ENCODE results near the gene TMEM150C. TPM values are rescaled to one million over a fixed set of nuclear protein-coding genes. Genes with fewer than 3 reads are reported as not detected.
A peak's percentile ranks its signal among the peaks of the same experiment; 100 is the strongest.

Gene TMEM150C
- total RNA-seq, 1 donor: 3.3 TPM

GRCh38 chr4:82522472-82522871 is 39.3 kb downstream of the TMEM150C start:
- no peak for DNase-seq (ENCODE audit: insufficient read length, low spot score, missing footprints)
- no peak overlapping the region for H3K27ac ChIP-seq (ENCODE audit: low read depth, low read length)
- no peak overlapping the region for H3K4me3 ChIP-seq (ENCODE audit: insufficient read depth, low read length)
- no peaks in the 10 kb centered on the region for H3K27me3 ChIP-seq (ENCODE audit: insufficient read depth, low read length)
- no peak for TF ChIP-seq CTCF (IDR thresholded peaks at IDR 0.05; ENCODE audit: extremely low read depth, low read depth, low read length)
- no peaks in the 10 kb centered on the region for H4K20me1 ChIP-seq (ENCODE audit: insufficient read depth, low read length)
- H3K79me2 ChIP-seq (ENCODE audit: insufficient read depth, low read length): no peaks in the 10 kb centered on the region
- H3K4me2 ChIP-seq (ENCODE audit: insufficient read depth, low read length): no peak overlapping the region
- no peaks in the 10 kb centered on the region for H3K36me3 ChIP-seq (ENCODE audit: insufficient read depth, low read length)
- no peaks in the 10 kb centered on the region for H3K9me3 ChIP-seq (ENCODE audit: low read depth, low read length)
- H2AFZ ChIP-seq (ENCODE audit: low read length): no peak overlapping the region
- H3K4me1 ChIP-seq (ENCODE audit: insufficient read depth, low read length): peaks cover 16% of the 10 kb centered on the region

- H3K9me3 ChIP-seq (ENCODE audit: low read depth, low read length): no peaks in the 10 kb centered on the region
- H2AFZ ChIP-seq (ENCODE audit: low read length): no peak overlapping the region
- no peaks in the 10 kb centered on the region for H3K79me2 ChIP-seq (ENCODE audit: insufficient read depth, low read length)
- no peak overlapping the region for H3K4me3 ChIP-seq (ENCODE audit: insufficient read depth, low read length)
- no peak for DNase-seq (ENCODE audit: insufficient read length, low spot score, missing footprints)
- H3K36me3 ChIP-seq (ENCODE audit: insufficient read depth, low read length): no peaks in the 10 kb centered on the region
- H3K27ac ChIP-seq (ENCODE audit: low read depth, low read length): no peak overlapping the region
- TF ChIP-seq CTCF (IDR thresholded peaks at IDR 0.05; ENCODE audit: extremely low read depth, low read depth, low read length): no peak
- peaks cover 28% of the 10 kb centered on the region for H3K4me1 ChIP-seq (ENCODE audit: insufficient read depth, low read length)
- no peaks in the 10 kb centered on the region for H3K27me3 ChIP-seq (ENCODE audit: insufficient read depth, low read length)
- no peak overlapping the region for H3K4me2 ChIP-seq (ENCODE audit: insufficient read depth, low read length)
- no peaks in the 10 kb centered on the region for H4K20me1 ChIP-seq (ENCODE audit: insufficient read depth, low read length)
These were observed 40.5 kb downstream of the TMEM150C start for GRCh38 chr4:82521283-82521682.

- Histone ChIP-seq H3K9me3 (ENCODE audit: low read depth, low read length) (no peaks in the 10 kb centered on the region), H3K27ac (ENCODE audit: low read depth, low read length) (no peak overlapping the region), H3K4me2 (ENCODE audit: insufficient read depth, low read length) (no peak overlapping the region), H4K20me1 (ENCODE audit: insufficient read depth, low read length) (no peaks in the 10 kb centered on the region), H2AFZ (ENCODE audit: low read length) (no peak overlapping the region), H3K4me3 (ENCODE audit: insufficient read depth, low read length) (no peak overlapping the region), H3K4me1 (ENCODE audit: insufficient read depth, low read length) (peaks cover 33% of the 10 kb centered on the region), H3K27me3 (ENCODE audit: insufficient read depth, low read length) (no peaks in the 10 kb centered on the region), H3K79me2 (ENCODE audit: insufficient read depth, low read length) (no peaks in the 10 kb centered on the region), H3K36me3 (ENCODE audit: insufficient read depth, low read length) (no peaks in the 10 kb centered on the region)
- DNase-seq (ENCODE audit: insufficient read length, low spot score, missing footprints): no peak
- TF ChIP-seq CTCF (IDR thresholded peaks at IDR 0.05; ENCODE audit: extremely low read depth, low read depth, low read length): no peak
These were observed 42.0 kb downstream of the TMEM150C start for GRCh38 chr4:82519776-82520175.

GRCh38 chr4:82519072-82519471 is 42.7 kb downstream of the TMEM150C start:
- Histone ChIP-seq H3K79me2 (ENCODE audit: insufficient read depth, low read length) (no peaks in the 10 kb centered on the region), H2AFZ (ENCODE audit: low read length) (no peak overlapping the region), H4K20me1 (ENCODE audit: insufficient read depth, low read length) (no peaks in the 10 kb centered on the region), H3K27me3 (ENCODE audit: insufficient read depth, low read length) (no peaks in the 10 kb centered on the region), H3K4me2 (ENCODE audit: insufficient read depth, low read length) (peak overlapping the region; percentile 30), H3K9me3 (ENCODE audit: low read depth, low read length) (no peaks in the 10 kb centered on the region), H3K27ac (ENCODE audit: low read depth, low read length) (no peak overlapping the region), H3K36me3 (ENCODE audit: insufficient read depth, low read length) (no peaks in the 10 kb centered on the region), H3K4me1 (ENCODE audit: insufficient read depth, low read length) (peaks cover 32% of the 10 kb centered on the region), H3K4me3 (ENCODE audit: insufficient read depth, low read length) (no peak overlapping the region)
- DNase-seq (ENCODE audit: insufficient read length, low spot score, missing footprints): peak; percentile 62
- TF ChIP-seq CTCF (IDR thresholded peaks at IDR 0.05; ENCODE audit: extremely low read depth, low read depth, low read length): no peak

Data from osteoblast (primary cell).